NCI-H187 (cell line): ENCODE data around the gene DHRS12.

Experiments
- DNase-seq, 2 experiments: peaks; one replicate each; lab custom pipeline; 2025; lab: John Stamatoyannopoulos, UW

The DHRS12 gene

DNA sequence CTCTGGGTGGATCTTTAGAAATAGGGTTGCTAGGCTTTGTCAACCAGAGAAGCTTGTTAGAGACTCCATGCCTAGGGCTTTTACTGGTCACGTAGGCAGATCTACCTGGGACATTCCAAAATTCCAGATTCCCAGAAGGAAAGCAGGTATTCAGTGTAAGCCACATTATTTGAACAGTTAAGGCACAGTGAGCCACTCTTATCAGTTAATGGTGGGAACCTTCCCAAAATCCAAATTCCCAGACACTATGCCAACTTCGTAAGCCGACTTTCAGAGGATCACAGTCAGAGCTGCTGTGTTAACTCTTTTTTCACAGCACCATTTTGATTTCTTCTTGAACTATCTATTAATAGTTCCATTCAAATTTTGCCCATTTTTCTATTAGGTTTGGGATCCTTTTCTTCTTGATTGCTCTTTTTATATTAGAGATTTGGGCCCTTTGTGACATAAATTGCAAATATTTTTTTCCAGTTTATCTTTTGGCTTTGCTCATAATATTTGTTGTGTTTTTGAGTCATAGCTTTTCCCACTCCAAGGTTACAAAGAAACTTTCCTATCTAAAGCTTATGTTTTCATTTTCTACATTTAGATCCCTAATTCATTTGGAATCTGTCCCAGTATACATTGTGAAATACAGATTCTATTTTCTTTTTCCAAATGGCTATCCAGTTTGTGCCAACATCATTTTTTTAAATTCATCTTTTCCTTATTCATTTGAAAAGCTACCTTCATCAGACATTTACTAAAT is 77.3 kb downstream of the DHRS12 start:
- no peak for DNase-seq

DNA sequence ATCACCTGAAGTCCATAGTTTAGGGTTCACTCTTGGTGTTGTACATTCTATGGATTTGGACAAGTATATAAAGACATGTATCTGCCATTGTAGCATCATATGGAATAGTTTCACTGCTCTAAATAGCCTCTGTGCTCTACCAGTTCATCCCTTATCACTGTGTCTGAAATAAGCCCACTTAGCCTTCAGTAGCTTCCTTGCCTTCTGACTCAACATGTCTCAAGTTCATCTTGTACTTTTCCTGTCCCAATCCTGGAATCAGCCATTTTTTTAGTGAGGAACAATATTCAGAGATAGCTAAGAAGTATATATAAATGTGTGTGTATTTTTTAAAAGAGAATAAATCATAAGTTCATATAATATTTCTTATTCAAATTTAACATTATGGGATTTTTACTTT is 79.2 kb downstream of the DHRS12 start:
- no peak for DNase-seq

- DNase-seq: no peak
Measured at GRCh38 chr13:51723529-51723928, 80.4 kb downstream of the DHRS12 start.

GRCh38 chr13:51721496-51721895 is 82.5 kb downstream of the DHRS12 start:
- DNase-seq: no peak

DNA sequence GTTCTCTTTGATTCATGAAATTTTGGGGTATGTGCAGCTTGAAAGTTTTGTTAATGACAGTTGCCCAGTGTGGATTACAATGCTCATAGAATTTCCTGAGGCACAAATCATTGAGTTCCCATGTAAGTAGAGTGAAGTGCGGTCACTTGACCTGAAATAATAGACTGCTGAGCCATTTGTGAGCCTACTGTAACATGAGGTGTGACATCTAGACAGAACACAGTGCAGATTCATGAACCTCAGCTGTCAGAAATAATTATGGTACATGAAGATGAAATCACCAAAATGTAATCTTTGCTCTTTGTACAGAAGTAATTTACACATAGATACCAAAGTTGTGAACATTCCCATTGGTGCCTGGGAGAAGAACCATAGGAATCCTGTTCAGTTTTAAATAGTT is 84.6 kb downstream of the DHRS12 start:
- no peak for DNase-seq
